Effector memory CD4-positive, alpha-beta T cell (primary cell): ENCODE results near the gene ATF7IP2.
A peak's percentile ranks its signal among the peaks of the same experiment; 100 is the strongest.
"Not testable (repeated sequence)": the region's sequence is repeated elsewhere in the genome, so short reads cannot be mapped to it uniquely, and the experiment has no call there.

ENCODE experiments used
- DNase-seq, 3 donors: peaks; one replicate each; pipeline ENCODE4 v3.0.0-alpha.2; 2020
- H3K27ac ChIP-seq: 2 replicates; pipeline ENCODE4 v1.7.0; 2013; ENCODE audit warnings: mild to moderate bottlenecking, low read length, moderate library complexity; ENCODE audit not compliant: insufficient read depth, poor library complexity, severe bottlenecking
- H3K27me3 ChIP-seq: replicated peaks from 2 replicates; pipeline ENCODE4 v1.7.0; 2013; ENCODE audit warnings: mild to moderate bottlenecking, low read length; ENCODE audit not compliant: insufficient read depth, control insufficient read depth, poor library complexity, severe bottlenecking
- H3K36me3 ChIP-seq: 2 replicates; pipeline ENCODE4 v1.7.0; 2013; ENCODE audit warnings: mild to moderate bottlenecking, low read length, moderate library complexity; ENCODE audit not compliant: control insufficient read depth, insufficient read depth
- H3K4me1 ChIP-seq: 2 replicates; pipeline ENCODE4 v1.7.0; 2013; ENCODE audit warnings: low read length, mild to moderate bottlenecking; ENCODE audit not compliant: control insufficient read depth, insufficient read depth, poor library complexity, severe bottlenecking
- H3K4me3 ChIP-seq: 2 replicates; pipeline ENCODE4 v1.7.0; 2013; ENCODE audit warnings: low read length, low read depth, mild to moderate bottlenecking; ENCODE audit not compliant: insufficient read depth, poor library complexity, severe bottlenecking
- H3K9me3 ChIP-seq: 2 replicates; pipeline ENCODE4 v1.7.0; 2013; ENCODE audit warnings: mild to moderate bottlenecking, low read length, moderate library complexity; ENCODE audit not compliant: control insufficient read depth
- total RNA-seq, 3 donors: gene quantifications; one replicate each; lab custom pipeline; 2026; lab: John Stamatoyannopoulos, UW

ATF7IP2 gene
- 65.5 to 92.3 (median 66.4) reads per million in 3 donors for total RNA-seq

GRCh38 chr16:10385725-10386516 lies at the start of gene ATF7IP2:
Gene ATF7IP2, plus strand, starts transcription at chr16:10386061. Its CDS starts 44,560 bp downstream, at chr16:10430621.
- H3K27me3 ChIP-seq, result no peaks in the 10 kb centered on the region
- DNase-seq, result peak; percentile 74 to 83 (median 76)
- H3K36me3 ChIP-seq, result no peaks in the 10 kb centered on the region
- peaks cover 10% of the 10 kb centered on the region for H3K4me1 ChIP-seq
- H3K4me3 ChIP-seq, result peak within 1 kb of the TSS; percentile 91
- peak within 1 kb of the TSS; percentile 62 for H3K27ac ChIP-seq
- H3K9me3 ChIP-seq, result no peaks in the 10 kb centered on the region

GRCh38 chr16:10338426-10338825 lies 47.4 kb upstream of the ATF7IP2 start:
- Histone ChIP-seq H3K27me3 (no peaks in the 10 kb centered on the region), H3K36me3 (no peaks in the 10 kb centered on the region), H3K4me3 (no peak overlapping the region), H3K9me3 (no peaks in the 10 kb centered on the region), H3K4me1 (peaks cover 7% of the 10 kb centered on the region), H3K27ac (no peak overlapping the region)
- DNase-seq, result no peak

GRCh38 chr16:10339777-10340732 lies 45.8 kb upstream of the ATF7IP2 start:
- Histone ChIP-seq H3K4me3 (no peak overlapping the region), H3K4me1 (no peaks in the 10 kb centered on the region), H3K27me3 (no peaks in the 10 kb centered on the region), H3K27ac (no peak overlapping the region), H3K36me3 (no peaks in the 10 kb centered on the region), H3K9me3 (no peaks in the 10 kb centered on the region)
- no peak for DNase-seq

GRCh38 chr16:10343124-10343760 lies 42.6 kb upstream of the ATF7IP2 start:
- Histone ChIP-seq H3K9me3 (no peaks in the 10 kb centered on the region), H3K27me3 (no peaks in the 10 kb centered on the region), H3K36me3 (no peaks in the 10 kb centered on the region), H3K4me3 (no peak overlapping the region), H3K27ac (no peak overlapping the region), H3K4me1 (no peaks in the 10 kb centered on the region)
- DNase-seq, result no peak

GRCh38 chr16:10344699-10345098 lies 41.2 kb upstream of the ATF7IP2 start:
- not testable (repeated sequence) for DNase-seq, H3K27me3 ChIP-seq, H3K4me3 ChIP-seq, H3K36me3 ChIP-seq, H3K27ac ChIP-seq, H3K9me3 ChIP-seq, H3K4me1 ChIP-seq

GRCh38 chr16:10345629-10346028 lies 40.2 kb upstream of the ATF7IP2 start:
- Histone ChIP-seq H3K9me3 (no peaks in the 10 kb centered on the region), H3K27me3 (no peaks in the 10 kb centered on the region), H3K4me3 (no peak overlapping the region), H3K36me3 (no peaks in the 10 kb centered on the region), H3K27ac (no peak overlapping the region), H3K4me1 (no peaks in the 10 kb centered on the region)
- DNase-seq, result no peak

- Histone ChIP-seq H3K4me1 (no peaks in the 10 kb centered on the region), H3K36me3 (no peaks in the 10 kb centered on the region), H3K27ac (no peak overlapping the region), H3K9me3 (no peaks in the 10 kb centered on the region), H3K4me3 (no peak overlapping the region), H3K27me3 (no peaks in the 10 kb centered on the region)
- DNase-seq, result no peak
Observed at GRCh38 chr16:10349851-10350250, 36.0 kb upstream of the ATF7IP2 start.

GRCh38 chr16:10352262-10352661 lies 33.6 kb upstream of the ATF7IP2 start:
- no peak for DNase-seq
- Histone ChIP-seq H3K4me1 (no peaks in the 10 kb centered on the region), H3K27ac (no peak overlapping the region), H3K4me3 (no peak overlapping the region), H3K9me3 (no peaks in the 10 kb centered on the region), H3K27me3 (no peaks in the 10 kb centered on the region), H3K36me3 (no peaks in the 10 kb centered on the region)

GRCh38 chr16:10355589-10355988 lies 30.3 kb upstream of the ATF7IP2 start:
- no peaks in the 10 kb centered on the region for H3K36me3 ChIP-seq
- no peak overlapping the region for H3K27ac ChIP-seq
- peaks cover 2% of the 10 kb centered on the region for H3K4me1 ChIP-seq
- H3K27me3 ChIP-seq, result no peaks in the 10 kb centered on the region
- no peaks in the 10 kb centered on the region for H3K9me3 ChIP-seq
- no peak for DNase-seq
- H3K4me3 ChIP-seq, result no peak overlapping the region
